H9 (cell line): Measurements from ENCODE around the gene RBBP4. TPM values are rescaled to one million over a fixed set of nuclear protein-coding genes. Genes with fewer than 3 reads are reported as not detected.

Source experiments
- DNase-seq: peaks from one replicate; pipeline ENCODE4 v3.0.0-alpha.2; 2017
- H2AFZ ChIP-seq: one replicate; pipeline ENCODE4 v1.6.1; 2013; ENCODE audit warnings: mild to moderate bottlenecking, low read length, control low read depth, moderate library complexity
- H2AK5ac ChIP-seq: 2 replicates; pipeline ENCODE4 v1.6.1; 2013; ENCODE audit warnings: low read length, control low read depth, mixed read lengths; ENCODE audit not compliant: insufficient read length
- H2BK120ac ChIP-seq: one replicate; pipeline ENCODE4 v1.6.1; 2013; ENCODE audit warnings: low read depth, mild to moderate bottlenecking, low read length, control low read depth, inconsistent platforms; ENCODE audit not compliant: poor library complexity, severe bottlenecking
- H2BK12ac ChIP-seq: 2 replicates; pipeline ENCODE4 v1.6.1; 2013; ENCODE audit warnings: low read length, control low read depth, mixed read lengths, low read depth; ENCODE audit not compliant: insufficient read length
- H2BK15ac ChIP-seq: 2 replicates; pipeline ENCODE4 v1.6.1; 2013; ENCODE audit warnings: low read depth, low read length, control low read depth
- H2BK20ac ChIP-seq: one replicate; pipeline ENCODE4 v1.6.1; 2013; ENCODE audit warnings: low read depth, mild to moderate bottlenecking, low read length, control low read depth, inconsistent platforms; ENCODE audit not compliant: poor library complexity, severe bottlenecking
- H2BK5ac ChIP-seq: 2 replicates; pipeline ENCODE4 v1.6.1; 2013; ENCODE audit warnings: low read length, control low read depth, mixed read lengths; ENCODE audit not compliant: insufficient read length
- H3K14ac ChIP-seq: 2 replicates; pipeline ENCODE4 v1.6.1; 2013; ENCODE audit warnings: low read length, control low read depth; ENCODE audit not compliant: insufficient read depth
- H3K18ac ChIP-seq: 2 replicates; pipeline ENCODE4 v1.6.1; 2013; ENCODE audit warnings: low read depth, mild to moderate bottlenecking, mixed read lengths, low read length, control low read depth; ENCODE audit not compliant: insufficient read length
- H3K23ac ChIP-seq: 2 replicates; pipeline ENCODE4 v1.6.1; 2013; ENCODE audit warnings: low read length, control low read depth, mixed read lengths, low read depth; ENCODE audit not compliant: insufficient read length
- H3K23me2 ChIP-seq: 2 replicates; pipeline ENCODE4 v1.6.1; 2013; ENCODE audit warnings: low read depth, mild to moderate bottlenecking, mixed read lengths, low read length, control low read depth; ENCODE audit not compliant: insufficient read length, poor library complexity, severe bottlenecking
- H3K27ac ChIP-seq: 2 replicates; pipeline ENCODE4 v1.5.1; 2013; ENCODE audit warnings: low read length, control low read depth, mixed read lengths, low read depth; ENCODE audit not compliant: insufficient read length
- H3K27me3 ChIP-seq: 2 replicates; pipeline ENCODE4 v1.6.1; 2013; ENCODE audit warnings: low read length, control low read depth, inconsistent platforms; ENCODE audit not compliant: insufficient read depth
- H3K4ac ChIP-seq: 2 replicates; pipeline ENCODE4 v1.6.1; 2013; ENCODE audit warnings: low read depth, mild to moderate bottlenecking, control low read depth, inconsistent platforms, low read length, moderate library complexity
- H3K4me1 ChIP-seq: 2 replicates; pipeline ENCODE4 v1.6.1; 2013; ENCODE audit warnings: low read length, control low read depth, inconsistent platforms; ENCODE audit not compliant: insufficient read depth
- H3K4me2 ChIP-seq: 2 replicates; pipeline ENCODE4 v1.6.1; 2013; ENCODE audit warnings: low read length, control low read depth, mixed read lengths; ENCODE audit not compliant: insufficient read length, insufficient read depth
- H3K56ac ChIP-seq: 2 replicates; pipeline ENCODE4 v1.6.1; 2013; ENCODE audit warnings: low read depth, mild to moderate bottlenecking, mixed read lengths, low read length, control low read depth; ENCODE audit not compliant: insufficient read length
- H3K79me1 ChIP-seq: 2 replicates; pipeline ENCODE4 v1.6.1; 2013; ENCODE audit warnings: low read depth, mild to moderate bottlenecking, moderate library complexity, low read length, control low read depth, inconsistent platforms; ENCODE audit not compliant: insufficient read depth, poor library complexity, severe bottlenecking
- H3K79me2 ChIP-seq: 2 replicates; pipeline ENCODE4 v1.6.1; 2013; ENCODE audit warnings: low read length, control low read depth, inconsistent platforms; ENCODE audit not compliant: insufficient read depth
- H3K9ac ChIP-seq: 2 replicates; pipeline ENCODE4 v1.6.1; 2013; ENCODE audit warnings: low read length, control low read depth, mixed read lengths; ENCODE audit not compliant: insufficient read length; ENCODE audit errors: extremely low read depth
- H3K9me3 ChIP-seq: one replicate; pipeline ENCODE4 v1.6.1; 2013; ENCODE audit warnings: low read depth, low read length, inconsistent platforms; ENCODE audit not compliant: control insufficient read depth
- H3T11ph ChIP-seq: one replicate; pipeline ENCODE4 v1.6.1; 2013; ENCODE audit warnings: mild to moderate bottlenecking, low read length, control low read depth, inconsistent platforms
- H4K20me1 ChIP-seq: one replicate; pipeline ENCODE4 v1.6.1; 2013; ENCODE audit not compliant: control insufficient read depth, insufficient read length, insufficient read depth
- H4K5ac ChIP-seq: 2 replicates; pipeline ENCODE4 v1.6.1; 2013; ENCODE audit warnings: low read depth, mild to moderate bottlenecking, mixed read lengths, low read length, control low read depth; ENCODE audit not compliant: insufficient read length
- H4K8ac ChIP-seq: replicated peaks from 2 replicates; pipeline ENCODE4 v1.6.1; 2013; ENCODE audit warnings: low read length, control low read depth, mixed read lengths, low read depth; ENCODE audit not compliant: insufficient read length
- H4K91ac ChIP-seq: 2 replicates; pipeline ENCODE4 v1.6.1; 2013; ENCODE audit warnings: low read depth, mild to moderate bottlenecking, moderate library complexity, mixed read lengths, low read length, control low read depth; ENCODE audit not compliant: insufficient read length
- H3K27ac Mint-ChIP-seq, 3 experiments: 2 replicates in 2 of 3; 3 replicates in 1 of 3; pipeline ENCODE4 v1.8.0; 2020 to 2021; ENCODE audit warnings: mixed read lengths in 3 of 3, mild to moderate bottlenecking in 1 of 3, moderate library complexity in 1 of 3
- H3K27me3 Mint-ChIP-seq: 2 replicates; pipeline ENCODE4 v1.8.0; 2021; ENCODE audit warnings: low read depth, mild to moderate bottlenecking, moderate library complexity, mixed read lengths
- H3K36me3 Mint-ChIP-seq, 3 experiments: 2 replicates in 2 of 3; 3 replicates in 1 of 3; pipeline ENCODE4 v1.8.0; 2020 to 2021; ENCODE audit warnings: low read depth in 3 of 3, mixed read lengths in 3 of 3; ENCODE audit not compliant: insufficient read depth in 1 of 3
- H3K4me1 Mint-ChIP-seq, 2 experiments: 2 replicates each; pipeline ENCODE4 v1.8.0; 2020; ENCODE audit warnings: mixed read lengths in 2 of 2
- H3K4me3 Mint-ChIP-seq, 2 experiments: 2 replicates in 1 of 2; 3 replicates in 1 of 2; pipeline ENCODE4 v1.8.0; 2020 to 2021; ENCODE audit warnings: mild to moderate bottlenecking in 2 of 2, mixed read lengths in 2 of 2, moderate library complexity in 1 of 2
- H3K9me3 Mint-ChIP-seq, 2 experiments: 2 replicates in 1 of 2; 3 replicates in 1 of 2; pipeline ENCODE4 v1.8.0; 2020; ENCODE audit warnings: mild to moderate bottlenecking in 2 of 2, mixed read lengths in 2 of 2, moderate library complexity in 1 of 2
- WGBS: extraction: QIAGEN DNeasy Blood & Tissue Kit; methylation state at CpG from one replicate; pipeline ENCODE4 v1.1.7; 2013; ENCODE audit warnings: missing lambda C conversion rate, low lambda C conversion rate, mixed read lengths; ENCODE audit not compliant: insufficient read length; ENCODE audit errors: extremely low coverage; 5-methylcytosine and 5-hydroxymethylcytosine counted together
- total RNA-seq: library from RNA; stranded (reverse); gene quantifications from 2 replicates; pipeline ENCODE4 v1.2.1, GENCODE V29; 2021
- TF ChIP-seq, protein P1 (sequence below): fragments of 200-600 bp; sonication (generic); conservative IDR thresholded peaks from 3 replicates; pipeline ENCODE4 v1.8.0; 2021; ENCODE audit warnings: antibody characterized with exemption, mild to moderate bottlenecking

The RBBP4 gene
- total RNA-seq, 1 experiment from 2014 or later = 416 TPM

DNA sequence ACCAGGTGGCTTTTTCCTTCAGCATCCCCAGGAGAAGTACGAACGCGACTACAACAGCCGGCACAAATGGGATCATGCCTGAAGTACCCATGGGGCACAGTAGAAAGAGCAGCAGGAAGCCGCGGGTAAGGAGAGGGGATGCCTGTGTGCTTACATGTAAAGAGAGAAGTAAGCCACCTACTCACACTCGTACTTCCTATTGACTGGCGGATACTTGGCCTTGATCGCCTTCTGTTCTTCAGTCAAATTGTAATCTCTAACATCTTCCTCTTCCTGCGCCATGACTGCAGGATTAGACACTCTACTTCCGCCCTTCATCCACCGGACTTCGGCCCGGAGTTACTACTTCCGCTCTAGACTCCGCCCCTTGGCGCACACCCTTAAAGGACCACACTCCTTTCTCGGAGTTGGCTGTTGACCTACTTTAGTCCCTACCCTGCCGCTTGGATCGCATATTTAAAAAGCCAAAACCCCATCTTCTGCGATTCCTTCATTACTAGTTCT lies 708 bp upstream of the RBBP4 start, which contains the start of gene ZBTB8OS:
ZBTB8OS (minus strand) TSS at position 303 of the 504 bp plus-strand sequence; CDS start at position 282, 21 bp downstream.
- H3K79me1 ChIP-seq = no peaks in the 10 kb centered on the region
- no peak within 1 kb of the TSS for H2AK5ac ChIP-seq
- peak within 1 kb of the TSS; percentile 50 for H2BK20ac ChIP-seq
- peak within 1 kb of the TSS; percentile 94 for H2BK120ac ChIP-seq
- no peaks in the 10 kb centered on the region for H3K27me3 ChIP-seq
- H3K27ac ChIP-seq = peak within 1 kb of the TSS; percentile 97
- Mint-ChIP-seq H3K36me3 (peaks cover 46 to 57% (median 53%) of the 10 kb centered on the region in 3 experiments), H3K27ac (peak within 1 kb of the TSS; percentile 99 to 100 (median 100)), H3K9me3 (peaks cover 0 to 5% of the 10 kb centered on the region in 2 experiments; a peak in 4 of 5 replicates), H3K4me3 (peak within 1 kb of the TSS; percentile 95 to 96), H3K27me3 (no peaks in the 10 kb centered on the region), H3K4me1 (peaks cover 15 to 32% of the 10 kb centered on the region in 2 experiments)
- peak within 1 kb of the TSS; percentile 66 for H3K4me2 ChIP-seq
- peak within 1 kb of the TSS; percentile 99 for H3K4ac ChIP-seq
- H2AFZ ChIP-seq = no peak within 1 kb of the TSS
- peak within 1 kb of the TSS; percentile 99 for H3K9ac ChIP-seq
- peak within 1 kb of the TSS; percentile 46 for H4K8ac ChIP-seq
- H4K5ac ChIP-seq = peak within 1 kb of the TSS; percentile 93
- H3K9me3 ChIP-seq = no peaks in the 10 kb centered on the region
- TF ChIP-seq, protein P1, sequence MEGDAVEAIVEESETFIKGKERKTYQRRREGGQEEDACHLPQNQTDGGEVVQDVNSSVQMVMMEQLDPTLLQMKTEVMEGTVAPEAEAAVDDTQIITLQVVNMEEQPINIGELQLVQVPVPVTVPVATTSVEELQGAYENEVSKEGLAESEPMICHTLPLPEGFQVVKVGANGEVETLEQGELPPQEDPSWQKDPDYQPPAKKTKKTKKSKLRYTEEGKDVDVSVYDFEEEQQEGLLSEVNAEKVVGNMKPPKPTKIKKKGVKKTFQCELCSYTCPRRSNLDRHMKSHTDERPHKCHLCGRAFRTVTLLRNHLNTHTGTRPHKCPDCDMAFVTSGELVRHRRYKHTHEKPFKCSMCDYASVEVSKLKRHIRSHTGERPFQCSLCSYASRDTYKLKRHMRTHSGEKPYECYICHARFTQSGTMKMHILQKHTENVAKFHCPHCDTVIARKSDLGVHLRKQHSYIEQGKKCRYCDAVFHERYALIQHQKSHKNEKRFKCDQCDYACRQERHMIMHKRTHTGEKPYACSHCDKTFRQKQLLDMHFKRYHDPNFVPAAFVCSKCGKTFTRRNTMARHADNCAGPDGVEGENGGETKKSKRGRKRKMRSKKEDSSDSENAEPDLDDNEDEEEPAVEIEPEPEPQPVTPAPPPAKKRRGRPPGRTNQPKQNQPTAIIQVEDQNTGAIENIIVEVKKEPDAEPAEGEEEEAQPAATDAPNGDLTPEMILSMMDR = no peak
- H3K79me2 ChIP-seq = peaks cover 29% of the 10 kb centered on the region; the same call in 1 of the 2 replicates
- H3T11ph ChIP-seq = peak within 1 kb of the TSS; percentile 88
- H4K20me1 ChIP-seq = no peaks in the 10 kb centered on the region
- H2BK12ac ChIP-seq = peak within 1 kb of the TSS; percentile 80
- no peak within 1 kb of the TSS for H2BK15ac ChIP-seq
- DNase-seq = peak; percentile 89
- no peak within 1 kb of the TSS for H3K23ac ChIP-seq
- H2BK5ac ChIP-seq = peak within 1 kb of the TSS; percentile 83
- peak within 1 kb of the TSS; percentile 100 for H3K14ac ChIP-seq
- H3K4me1 ChIP-seq = no peaks in the 10 kb centered on the region
- peak within 1 kb of the TSS; percentile 99 for H3K18ac ChIP-seq
- peak within 1 kb of the TSS; percentile 76 for H3K56ac ChIP-seq
- no CpG with 5 or more reads among the region's 21 CpGs for WGBS
- H4K91ac ChIP-seq = peak within 1 kb of the TSS; percentile 99
- H3K23me2 ChIP-seq = peaks cover 7% of the 10 kb centered on the region
